IPS-18c (cell line): ENCODE measurements around the gene LGALS14.

Source experiments
- H3K4me3 ChIP-seq: 2 replicates; pipeline ENCODE4 v1.7.0; 2013; ENCODE audit warnings: low read depth, mild to moderate bottlenecking, low read length, moderate library complexity; ENCODE audit not compliant: insufficient read depth
- H3K9me3 ChIP-seq: one replicate; pipeline ENCODE4 v1.6.1; 2013; ENCODE audit warnings: mild to moderate bottlenecking, low read length, moderate library complexity; ENCODE audit not compliant: control insufficient read depth, insufficient read depth

The LGALS14 gene

GRCh38 chr19:39733841-39734240 is 29.6 kb downstream of the LGALS14 start:
- no peak overlapping the region for H3K4me3 ChIP-seq
- no peaks in the 10 kb centered on the region for H3K9me3 ChIP-seq

GRCh38 chr19:39735688-39736087 is 31.4 kb downstream of the LGALS14 start:
- Histone ChIP-seq H3K4me3 (no peak overlapping the region), H3K9me3 (no peaks in the 10 kb centered on the region)

GRCh38 chr19:39736088-39736487 is 31.8 kb downstream of the LGALS14 start:
- no peak overlapping the region for H3K4me3 ChIP-seq
- H3K9me3 ChIP-seq, result no peaks in the 10 kb centered on the region

- H3K9me3 ChIP-seq, result no peaks in the 10 kb centered on the region
- H3K4me3 ChIP-seq, result no peak overlapping the region
These were observed 33.1 kb downstream of the LGALS14 start for GRCh38 chr19:39737351-39737750.

GRCh38 chr19:39737891-39738290 is 33.6 kb downstream of the LGALS14 start, which contains the start of gene CLC:
Gene CLC (minus strand): TSS chr19:39738029. CDS start chr19:39737952, 77 bp downstream.
- Histone ChIP-seq H3K9me3 (no peaks in the 10 kb centered on the region), H3K4me3 (no peak within 1 kb of the TSS)

GRCh38 chr19:39738814-39739213 is 34.5 kb downstream of the LGALS14 start:
- H3K4me3 ChIP-seq, result no peak overlapping the region
- no peaks in the 10 kb centered on the region for H3K9me3 ChIP-seq

GRCh38 chr19:39740395-39740794 is 36.1 kb downstream of the LGALS14 start:
- H3K4me3 ChIP-seq, result no peak overlapping the region
- no peaks in the 10 kb centered on the region for H3K9me3 ChIP-seq

- H3K9me3 ChIP-seq, result no peaks in the 10 kb centered on the region
- H3K4me3 ChIP-seq, result no peak overlapping the region
These were observed 41.4 kb downstream of the LGALS14 start for GRCh38 chr19:39745643-39746042.

GRCh38 chr19:39746836-39747529 is 42.7 kb downstream of the LGALS14 start:
- no peaks in the 10 kb centered on the region for H3K9me3 ChIP-seq
- no peak overlapping the region for H3K4me3 ChIP-seq

GRCh38 chr19:39749981-39750380 is 45.7 kb downstream of the LGALS14 start:
- H3K9me3 ChIP-seq, result peaks cover 2% of the 10 kb centered on the region

GRCh38 chr19:39752390-39752789 is 48.1 kb downstream of the LGALS14 start:
- Histone ChIP-seq H3K4me3 (no peak overlapping the region), H3K9me3 (peaks cover 2% of the 10 kb centered on the region)

More at GRCh38 chr19:39749981-39750380, 45.7 kb downstream of the LGALS14 start:
- H3K4me3 ChIP-seq, result no peak overlapping the region

- Histone ChIP-seq H3K4me3 (no peak overlapping the region), H3K9me3 (peaks cover 2% of the 10 kb centered on the region)
These were observed 48.5 kb downstream of the LGALS14 start for GRCh38 chr19:39752795-39753194.

GRCh38 chr19:39754544-39754943 is 50.3 kb downstream of the LGALS14 start:
- H3K4me3 ChIP-seq, result no peak overlapping the region

GRCh38 chr19:39754971-39755370 is 50.7 kb downstream of the LGALS14 start:
- Histone ChIP-seq H3K4me3 (no peak overlapping the region), H3K9me3 (peaks cover 2% of the 10 kb centered on the region)

More at GRCh38 chr19:39754544-39754943, 50.3 kb downstream of the LGALS14 start:
- peaks cover 2% of the 10 kb centered on the region for H3K9me3 ChIP-seq
